IPS DF 6.9 (cell line): ENCODE measurements around the gene RIC1.
"Not testable (repeated sequence)": the region's sequence is repeated elsewhere in the genome, so short reads cannot be mapped to it uniquely, and the experiment has no call there.

Experiments
- DNase-seq: peaks from one replicate; pipeline ENCODE4 v3.0.0-alpha.2; 2013; ENCODE audit warnings: low read depth, low spot score
- H3K27ac ChIP-seq: one replicate; pipeline ENCODE4 v1.5.1; 2013; ENCODE audit warnings: low read length, control low read depth
- H3K27me3 ChIP-seq: 2 replicates; pipeline ENCODE4 v1.6.1; 2013; ENCODE audit warnings: mild to moderate bottlenecking, low read length; ENCODE audit not compliant: control insufficient read depth, insufficient read depth
- H3K36me3 ChIP-seq: 2 replicates; pipeline ENCODE4 v1.6.1; 2013; ENCODE audit warnings: low read length; ENCODE audit not compliant: control insufficient read depth, insufficient read depth
- H3K4me1 ChIP-seq: 2 replicates; pipeline ENCODE4 v1.6.1; 2013; ENCODE audit warnings: low read length; ENCODE audit not compliant: control insufficient read depth, insufficient read depth
- H3K4me3 ChIP-seq: 2 replicates; pipeline ENCODE4 v1.5.1; 2013; ENCODE audit warnings: mild to moderate bottlenecking, low read length
- H3K9me3 ChIP-seq: 2 replicates; pipeline ENCODE4 v1.6.1; 2013; ENCODE audit warnings: low read length, inconsistent platforms; ENCODE audit not compliant: control insufficient read depth, insufficient read depth
- WGBS: extraction: QIAGEN DNeasy Blood & Tissue Kit; methylation state at CpG from one replicate; pipeline ENCODE4 v1.1.7; 2013; ENCODE audit warnings: mixed read lengths, missing lambda C conversion rate; ENCODE audit not compliant: insufficient read length, insufficient coverage; 5-methylcytosine and 5-hydroxymethylcytosine counted together

Gene RIC1

DNA sequence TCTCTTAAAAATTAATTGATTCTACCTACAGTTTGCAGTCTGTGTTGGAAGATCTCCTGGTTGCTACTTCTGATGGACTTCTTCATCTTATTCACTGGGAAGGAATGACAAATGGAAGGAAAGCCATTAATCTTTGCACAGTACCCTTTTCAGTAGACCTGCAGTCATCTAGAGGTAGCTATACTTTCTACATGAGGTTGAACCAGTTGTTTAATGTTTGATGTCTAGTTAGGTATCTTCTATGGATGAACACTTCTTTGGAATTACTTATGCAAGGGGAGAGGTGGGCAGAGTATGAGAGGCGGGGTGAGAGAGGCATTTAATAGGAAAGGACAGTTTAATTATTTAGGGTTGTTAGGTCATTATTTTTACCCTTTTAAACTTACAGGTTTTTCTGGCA lies 91.2 kb downstream of the RIC1 start:
- Histone ChIP-seq H3K27ac (no peak overlapping the region), H3K27me3 (no peaks in the 10 kb centered on the region), H3K9me3 (no peaks in the 10 kb centered on the region), H3K4me3 (no peak overlapping the region), H3K4me1 (no peaks in the 10 kb centered on the region), H3K36me3 (no peaks in the 10 kb centered on the region)
- no CpG with 5 or more reads among the region's 1 CpG for WGBS
- DNase-seq, result no peak

DNA sequence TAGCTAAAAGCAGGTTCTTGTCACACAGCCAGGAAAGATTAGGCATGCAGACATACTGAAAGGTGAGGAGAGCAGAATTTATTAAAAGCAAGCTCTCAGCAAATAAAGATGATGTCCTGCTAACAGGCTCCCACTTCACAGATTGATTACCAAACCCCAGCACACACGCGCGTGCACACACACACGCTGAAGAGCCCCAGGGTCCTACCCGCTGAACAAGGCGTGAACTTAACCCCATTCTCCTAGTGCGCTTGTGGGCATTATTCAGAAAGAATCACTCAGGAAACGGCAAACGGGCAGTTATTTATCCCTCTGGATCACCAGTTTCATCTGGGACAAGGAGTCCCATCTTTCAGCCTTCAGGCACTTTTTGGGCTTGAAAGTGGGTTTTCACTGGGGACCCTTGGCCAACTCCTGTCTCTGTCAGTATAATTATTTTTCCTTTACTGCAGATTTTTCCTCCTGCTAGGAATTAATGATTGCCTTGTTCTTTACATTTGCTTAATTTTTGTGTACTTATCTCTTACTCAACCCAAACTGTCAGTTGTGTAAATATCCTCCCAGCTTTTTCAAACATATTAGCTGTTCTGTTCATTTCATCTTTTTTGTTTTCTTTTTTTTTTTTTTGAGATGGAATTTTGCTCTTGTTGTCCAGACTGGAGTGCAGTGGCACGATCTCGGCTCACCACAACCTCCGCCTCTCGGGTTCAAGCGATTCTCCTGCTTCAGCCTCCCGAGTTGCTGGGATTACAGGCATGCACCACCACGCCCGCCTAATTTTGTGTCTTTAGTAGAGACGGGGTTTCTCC lies 92.6 kb downstream of the RIC1 start:
- Histone ChIP-seq H3K4me3 (no peak overlapping the region), H3K9me3 (no peaks in the 10 kb centered on the region), H3K27me3 (no peaks in the 10 kb centered on the region), H3K36me3 (no peaks in the 10 kb centered on the region), H3K4me1 (no peaks in the 10 kb centered on the region), H3K27ac (no peak overlapping the region)
- DNase-seq, result no peak
- no CpG with 5 or more reads among the region's 18 CpGs for WGBS

DNA sequence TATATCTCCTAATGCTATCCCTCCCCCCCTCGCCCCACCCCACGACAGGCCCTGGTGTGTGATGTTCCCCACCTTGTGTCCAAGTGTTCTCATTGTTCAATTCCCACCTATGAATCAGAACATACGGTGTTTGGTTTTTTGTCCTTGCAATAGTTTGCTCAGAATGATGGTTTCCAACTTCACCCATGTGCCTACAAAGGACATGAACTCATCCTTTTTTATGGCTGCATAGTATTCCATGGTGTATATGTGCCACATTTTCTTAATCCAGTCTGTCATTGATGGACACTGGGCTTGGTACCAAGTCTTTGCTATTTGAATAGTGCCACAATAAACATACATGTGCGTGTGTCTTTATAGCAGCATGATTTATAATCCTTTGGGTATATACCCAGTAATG lies 93.8 kb downstream of the RIC1 start:
- not testable (repeated sequence) for H3K9me3 ChIP-seq, H3K4me1 ChIP-seq, H3K27ac ChIP-seq, H3K27me3 ChIP-seq, H3K36me3 ChIP-seq, H3K4me3 ChIP-seq, DNase-seq
- no CpG with 5 or more reads among the region's 4 CpGs for WGBS

DNA sequence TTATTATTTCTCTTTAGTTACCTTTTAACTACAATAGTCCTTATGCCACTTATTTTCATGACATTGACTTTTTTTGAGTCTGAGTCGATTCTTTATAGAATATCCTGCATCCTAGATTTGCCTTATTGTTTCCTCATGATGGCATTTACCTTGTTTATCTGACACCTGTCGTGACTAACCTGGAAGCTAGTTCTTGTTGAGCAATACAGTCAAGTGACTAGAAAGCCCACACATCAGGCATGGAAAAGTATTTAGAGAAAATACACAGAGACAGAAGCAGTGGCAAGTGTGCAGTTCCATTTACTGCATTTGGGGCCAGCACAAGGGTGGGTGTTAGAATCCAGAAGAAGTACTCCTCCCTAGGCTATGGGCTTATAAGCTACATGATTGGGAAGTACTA lies 106.2 kb downstream of the RIC1 start:
- Histone ChIP-seq H3K4me3 (no peak overlapping the region), H3K36me3 (no peaks in the 10 kb centered on the region), H3K9me3 (no peaks in the 10 kb centered on the region), H3K27ac (no peak overlapping the region), H3K4me1 (no peaks in the 10 kb centered on the region), H3K27me3 (no peaks in the 10 kb centered on the region)
- DNase-seq, result no peak
- no CpG with 5 or more reads among the region's 2 CpGs for WGBS

DNA sequence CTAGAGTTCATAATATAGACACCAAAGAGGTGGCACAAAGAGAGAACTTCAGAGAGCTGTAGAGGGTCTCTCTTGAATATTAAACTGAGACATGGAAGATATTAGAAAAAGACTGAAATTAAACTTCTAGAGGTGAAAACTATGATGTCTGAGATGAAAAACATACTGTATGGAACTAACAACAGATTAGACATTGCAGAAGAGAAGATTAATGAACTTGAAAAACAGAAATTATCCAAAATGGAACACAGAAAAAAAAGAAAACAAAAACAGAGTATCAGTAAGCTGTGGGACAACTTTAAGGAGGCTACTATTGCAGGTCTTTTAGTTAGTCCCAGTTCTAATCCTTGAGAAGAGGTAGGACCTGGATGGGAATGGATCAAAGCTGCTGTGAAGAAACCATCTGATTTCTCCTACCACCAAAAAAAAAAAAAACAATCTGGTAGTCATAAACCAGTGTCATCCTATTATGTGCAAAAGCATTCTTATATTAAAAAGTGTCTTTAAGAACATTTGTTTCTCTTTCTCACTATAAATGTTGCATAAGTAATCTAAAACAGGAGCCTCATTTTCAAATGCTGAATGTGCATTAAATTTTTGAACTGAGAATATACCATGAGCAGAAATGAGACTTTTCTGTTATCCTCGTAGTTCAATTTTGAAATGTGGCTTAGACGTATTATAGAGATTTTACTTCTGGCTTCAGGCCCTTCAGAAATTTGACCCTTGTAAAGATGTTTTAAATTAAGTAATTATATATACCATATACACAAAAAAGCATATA lies 107.8 kb downstream of the RIC1 start:
- no peaks in the 10 kb centered on the region for H3K4me1 ChIP-seq
- no peak for DNase-seq
- no peaks in the 10 kb centered on the region for H3K9me3 ChIP-seq
- no CpG with 5 or more reads among the region's 2 CpGs for WGBS
- no peak overlapping the region for H3K4me3 ChIP-seq
- H3K27ac ChIP-seq, result no peak overlapping the region
- H3K36me3 ChIP-seq, result no peaks in the 10 kb centered on the region
- H3K27me3 ChIP-seq, result no peaks in the 10 kb centered on the region

DNA sequence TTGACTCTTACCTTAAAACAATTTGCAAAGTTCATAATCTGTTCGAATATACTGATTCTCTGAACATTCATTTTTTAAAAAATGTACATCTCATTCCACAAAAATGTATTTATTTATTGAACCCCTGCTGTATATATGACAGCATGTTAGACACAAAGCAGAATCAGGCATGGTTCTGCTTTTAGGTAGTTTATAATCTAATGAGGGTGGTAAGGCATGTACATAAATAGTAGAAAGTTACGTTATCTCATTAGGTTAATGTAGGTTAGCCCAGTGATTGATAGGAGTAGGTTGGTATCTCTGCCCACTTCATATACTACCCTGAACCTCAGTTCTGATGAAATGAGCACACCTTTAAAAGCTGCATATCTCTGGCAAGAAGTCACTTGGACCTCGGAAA lies 114.2 kb downstream of the RIC1 start:
- no peaks in the 10 kb centered on the region for H3K9me3 ChIP-seq
- H3K36me3 ChIP-seq, result no peaks in the 10 kb centered on the region
- DNase-seq, result no peak
- H3K27me3 ChIP-seq, result no peaks in the 10 kb centered on the region
- no CpG with 5 or more reads among the region's 3 CpGs for WGBS
- H3K4me1 ChIP-seq, result no peaks in the 10 kb centered on the region
- no peak overlapping the region for H3K27ac ChIP-seq
- H3K4me3 ChIP-seq, result no peak overlapping the region

DNA sequence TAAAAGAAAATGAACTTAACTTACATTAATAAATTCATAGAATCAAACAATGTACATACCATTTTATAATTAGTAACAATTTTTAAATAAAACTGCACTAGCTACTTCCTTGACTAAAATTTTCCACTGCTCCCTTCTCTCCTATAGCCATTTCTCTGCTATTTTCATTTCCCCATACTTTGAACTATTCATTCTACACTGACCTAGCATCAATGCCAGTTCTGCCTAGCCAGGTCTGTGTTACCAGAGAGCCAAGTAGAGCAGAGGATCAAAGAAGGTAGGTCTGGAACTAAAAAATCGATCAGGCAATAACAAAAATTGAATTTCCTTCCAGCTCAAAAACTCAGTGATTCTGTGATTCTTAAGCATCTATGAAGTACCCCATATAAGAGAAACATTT lies 119.5 kb downstream of the RIC1 start:
- H3K27ac ChIP-seq, result no peak overlapping the region
- H3K27me3 ChIP-seq, result no peaks in the 10 kb centered on the region
- no peak for DNase-seq
- no peaks in the 10 kb centered on the region for H3K4me1 ChIP-seq
- no peaks in the 10 kb centered on the region for H3K36me3 ChIP-seq
- H3K4me3 ChIP-seq, result no peak overlapping the region
- no CpG with 5 or more reads among the region's 1 CpG for WGBS
- no peaks in the 10 kb centered on the region for H3K9me3 ChIP-seq

DNA sequence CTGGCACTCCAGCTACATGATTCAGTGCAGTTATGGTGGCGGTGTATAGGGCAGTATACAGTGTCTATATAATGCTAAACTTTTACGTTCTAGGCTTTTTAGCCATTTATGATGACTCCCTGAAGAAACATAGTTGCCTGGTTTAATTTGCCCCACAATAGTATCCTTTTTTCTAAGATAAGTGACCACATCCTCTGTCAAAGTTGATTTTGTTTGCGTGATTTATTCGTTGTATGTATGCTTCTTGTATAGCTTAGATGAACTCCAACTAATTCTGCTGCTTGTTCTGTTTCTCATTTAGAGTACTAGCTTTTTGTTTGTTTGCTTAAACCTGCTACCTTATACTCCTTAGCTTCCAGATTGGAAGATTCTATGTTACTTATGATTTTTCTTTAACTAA lies 120.4 kb downstream of the RIC1 start:
- no peak for DNase-seq
- H3K27ac ChIP-seq, result no peak overlapping the region
- H3K4me1 ChIP-seq, result no peaks in the 10 kb centered on the region
- no peaks in the 10 kb centered on the region for H3K9me3 ChIP-seq
- no peaks in the 10 kb centered on the region for H3K27me3 ChIP-seq
- WGBS, result no CpG with 5 or more reads among the region's 4 CpGs
- H3K4me3 ChIP-seq, result no peak overlapping the region
- no peaks in the 10 kb centered on the region for H3K36me3 ChIP-seq

DNA sequence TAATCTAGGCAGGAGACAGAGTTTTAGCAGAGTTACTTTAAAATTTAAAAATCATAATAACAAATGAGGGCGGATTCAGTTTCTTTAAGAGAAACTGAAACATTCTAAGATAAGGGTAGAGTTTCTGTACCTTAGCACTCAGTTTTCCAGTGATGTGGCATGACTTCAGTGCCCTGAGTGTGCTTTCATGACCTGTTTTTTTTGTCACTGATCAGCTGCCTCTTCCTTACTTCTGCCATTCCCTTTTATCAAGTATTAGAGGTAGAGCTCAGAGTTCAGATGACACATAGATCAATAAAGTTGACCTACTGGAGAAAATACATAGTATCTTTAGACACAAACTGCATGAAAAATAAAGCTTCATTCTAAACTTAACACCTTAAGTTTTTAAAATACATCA lies 121.7 kb downstream of the RIC1 start:
- H3K36me3 ChIP-seq, result no peaks in the 10 kb centered on the region
- no peak overlapping the region for H3K4me3 ChIP-seq
- no peaks in the 10 kb centered on the region for H3K4me1 ChIP-seq
- H3K9me3 ChIP-seq, result no peaks in the 10 kb centered on the region
- H3K27me3 ChIP-seq, result no peaks in the 10 kb centered on the region
- no peak overlapping the region for H3K27ac ChIP-seq
- no CpG with 5 or more reads among the region's 1 CpG for WGBS
- no peak for DNase-seq

DNA sequence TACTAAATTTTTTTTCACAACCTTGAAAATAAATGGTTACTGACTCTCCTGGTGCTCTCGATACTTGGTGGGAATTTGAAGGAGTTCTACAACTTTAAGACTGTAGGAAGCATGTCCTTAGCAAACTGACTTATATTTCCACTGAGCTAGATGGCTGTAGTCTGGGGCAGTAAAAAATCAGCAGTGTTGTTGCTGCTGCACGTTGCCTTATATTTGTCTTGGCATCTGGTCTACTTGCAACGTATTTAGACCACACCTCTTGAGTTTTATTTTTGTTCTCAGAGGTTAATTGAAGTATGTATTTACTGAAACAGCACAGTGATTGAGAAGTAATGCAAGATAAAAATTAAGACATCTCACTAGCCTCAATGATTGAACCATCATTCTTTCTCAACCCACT lies 127.7 kb downstream of the RIC1 start:
- Histone ChIP-seq H3K27me3 (no peaks in the 10 kb centered on the region), H3K9me3 (no peaks in the 10 kb centered on the region), H3K36me3 (no peaks in the 10 kb centered on the region; the same call in 1 of the 2 replicates), H3K27ac (no peak overlapping the region), H3K4me3 (no peak overlapping the region), H3K4me1 (no peaks in the 10 kb centered on the region)
- DNase-seq, result no peak
- WGBS, result no CpG with 5 or more reads among the region's 3 CpGs
